Islet precursor cell (in vitro differentiated cells): ENCODE results near the gene SMAD9.

Experiments used
- DNase-seq: peaks from one replicate; pipeline ENCODE4 v3.0.0-alpha.2; 2018

Gene SMAD9

GRCh38 chr13:36919833-36920615 lies at the start of gene SMAD9:
Gene SMAD9, minus strand, starts transcription at chr13:36920238. Its CDS starts 40,549 bp downstream, at chr13:36879689.
- peak; percentile 83 for DNase-seq

GRCh38 chr13:36966404-36966803 lies 46.4 kb upstream of the SMAD9 start:
- no peak for DNase-seq

- DNase-seq: peak; percentile 69
Measured at GRCh38 chr13:36965767-36966166, 45.7 kb upstream of the SMAD9 start.

GRCh38 chr13:36959456-36960116 lies 39.5 kb upstream of the SMAD9 start:
- DNase-seq: no peak

- no peak for DNase-seq
Measured at GRCh38 chr13:36954542-36954941, 34.5 kb upstream of the SMAD9 start.

GRCh38 chr13:36950920-36951319 lies 30.9 kb upstream of the SMAD9 start:
- no peak for DNase-seq

GRCh38 chr13:36950330-36950729 lies 30.3 kb upstream of the SMAD9 start:
- DNase-seq: no peak

GRCh38 chr13:36945078-36945477 lies 25.0 kb upstream of the SMAD9 start:
- peak; percentile 66 for DNase-seq

GRCh38 chr13:36925603-36926002 lies 5.6 kb upstream of the SMAD9 start:
- no peak for DNase-seq

- DNase-seq: no peak
Measured at GRCh38 chr13:36924001-36924400, 4.0 kb upstream of the SMAD9 start.

GRCh38 chr13:36921631-36922301 lies 1.7 kb upstream of the SMAD9 start:
- DNase-seq: no peak

GRCh38 chr13:36920616-36921185 lies 663 bp upstream of the SMAD9 start:
- DNase-seq: peak; percentile 58

GRCh38 chr13:36919171-36919832 lies 736 bp downstream of the SMAD9 start:
- DNase-seq: peak; percentile 87

- no peak for DNase-seq
Measured at GRCh38 chr13:36918246-36919131, 1.5 kb downstream of the SMAD9 start.

- no peak for DNase-seq
Measured at GRCh38 chr13:36917311-36917710, 2.7 kb downstream of the SMAD9 start.

GRCh38 chr13:36915896-36916640 lies 4.0 kb downstream of the SMAD9 start:
- no peak for DNase-seq

- DNase-seq: no peak
Measured at GRCh38 chr13:36915106-36915505, 4.9 kb downstream of the SMAD9 start.

GRCh38 chr13:36914648-36915047 lies 5.4 kb downstream of the SMAD9 start:
- DNase-seq: no peak

- no peak for DNase-seq
Measured at GRCh38 chr13:36913463-36913862, 6.6 kb downstream of the SMAD9 start.

- DNase-seq: no peak
Measured at GRCh38 chr13:36912973-36913372, 7.1 kb downstream of the SMAD9 start.

GRCh38 chr13:36912369-36912768 lies 7.7 kb downstream of the SMAD9 start:
- DNase-seq: no peak
